ENCODE results near the gene CES2.

CES2 gene

GRCh38 chr16:66902648-66903543 is 32.4 kb upstream of the CES2 start:
- H3K4me3 ChIP-seq (replicated peaks in 1 of 2; ENCODE audit: low read depth in 2 of 2, low read length in 2 of 2) = no peak overlapping the region
- no peak for DNase-seq (ENCODE audit: low read depth in 2 of 2)
- no peak for TF ChIP-seq CTCF (IDR thresholded peaks at IDR 0.05; ENCODE audit: low read depth, low read length)

GRCh38 chr16:66903544-66904427 is 31.5 kb upstream of the CES2 start:
- no peak for TF ChIP-seq CTCF (IDR thresholded peaks at IDR 0.05; ENCODE audit: low read depth, low read length)
- H3K4me3 ChIP-seq (replicated peaks in 1 of 2; ENCODE audit: low read depth in 2 of 2, low read length in 2 of 2) = no peak overlapping the region
- DNase-seq (ENCODE audit: low read depth in 2 of 2) = no peak

GRCh38 chr16:66904428-66904845 is 30.9 kb upstream of the CES2 start:
- no peak for TF ChIP-seq CTCF (IDR thresholded peaks at IDR 0.05; ENCODE audit: low read depth, low read length)
- H3K4me3 ChIP-seq (replicated peaks in 1 of 2; ENCODE audit: low read depth in 2 of 2, low read length in 2 of 2) = no peak overlapping the region
- DNase-seq (ENCODE audit: low read depth in 2 of 2) = no peak

- TF ChIP-seq CTCF (IDR thresholded peaks at IDR 0.05; ENCODE audit: low read depth, low read length) = no peak
- DNase-seq (ENCODE audit: low read depth in 2 of 2) = no peak
- no peak overlapping the region for H3K4me3 ChIP-seq (replicated peaks in 1 of 2; ENCODE audit: low read depth in 2 of 2, low read length in 2 of 2)
Observed at GRCh38 chr16:66904846-66905632, 30.3 kb upstream of the CES2 start.

- TF ChIP-seq CTCF (IDR thresholded peaks at IDR 0.05; ENCODE audit: low read depth, low read length) = no peak
- no peak overlapping the region for H3K4me3 ChIP-seq (replicated peaks in 1 of 2; ENCODE audit: low read depth in 2 of 2, low read length in 2 of 2)
- no peak for DNase-seq (ENCODE audit: low read depth in 2 of 2)
Observed at GRCh38 chr16:66905633-66906539, 29.4 kb upstream of the CES2 start.

Measured in cardiac fibroblast (primary cell).